ENCODE data around the gene PRMT5.
A peak's percentile ranks its signal among the peaks of the same experiment; 100 is the strongest.
"Not testable (repeated sequence)": the region's sequence is repeated elsewhere in the genome, so short reads cannot be mapped to it uniquely, and the experiment has no call there.

PRMT5 gene

DNA sequence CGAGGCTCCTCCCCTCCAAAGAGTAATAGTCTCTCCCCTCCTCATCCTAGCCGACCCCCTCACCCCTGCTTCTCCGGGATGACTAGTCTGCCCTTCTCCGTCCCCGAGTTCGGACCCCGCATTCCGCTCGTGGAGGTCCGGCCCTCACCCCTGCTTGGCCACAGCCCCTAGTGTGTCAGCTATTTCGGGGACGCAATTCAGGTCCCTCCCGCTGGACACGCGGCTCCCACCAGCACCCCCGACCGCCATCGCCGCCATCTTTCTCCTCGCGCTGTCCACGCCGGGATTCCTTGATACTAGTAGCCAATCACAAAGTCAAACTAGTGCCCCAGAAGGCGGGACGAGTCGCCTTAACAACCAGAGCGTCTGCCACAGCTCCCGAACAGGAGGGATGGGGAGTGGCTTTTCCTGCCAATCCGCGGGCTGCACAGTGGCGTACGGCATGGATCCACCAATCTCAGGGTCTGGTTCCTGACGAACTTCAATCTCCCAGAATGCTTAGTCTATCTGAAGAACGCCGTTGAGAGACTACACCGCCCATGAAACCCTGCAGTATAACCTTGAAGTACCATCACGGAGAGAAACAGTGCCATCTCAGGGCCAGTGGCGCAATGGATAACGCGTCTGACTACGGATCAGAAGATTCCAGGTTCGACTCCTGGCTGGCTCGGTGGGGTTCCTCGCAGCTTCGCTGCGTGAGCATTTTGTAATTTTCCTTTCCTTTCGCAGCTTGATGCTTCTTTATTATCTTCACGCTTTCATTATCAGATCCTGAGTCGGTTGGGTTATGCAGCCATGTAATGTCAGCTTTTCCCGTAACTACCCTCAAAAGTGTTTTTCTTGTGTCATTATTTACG lies at the start of gene PRMT5:
PRMT5 (minus strand) TSS at position 273 of the 857 bp plus-strand sequence; CDS start at position 258, 15 bp downstream.
- peak; percentile 100 for DNase-seq

DNA sequence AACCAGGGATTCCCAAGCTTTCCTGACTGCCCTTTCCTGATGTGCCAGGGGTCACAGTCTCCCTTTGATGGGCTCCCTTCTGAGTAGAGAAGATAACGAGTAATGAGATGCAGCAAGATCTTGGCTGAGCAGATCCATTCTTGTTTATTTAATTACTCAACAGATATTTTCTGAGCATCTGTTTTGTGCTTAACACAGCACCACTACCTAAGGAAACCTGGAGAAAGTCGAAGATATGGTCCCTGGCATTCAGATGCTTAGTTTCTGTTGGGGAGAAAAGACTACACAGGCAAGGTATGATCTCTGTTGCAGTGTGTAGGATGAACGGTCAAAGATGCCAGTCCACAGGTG lies 49.3 kb upstream of the PRMT5 start:
- no peak for DNase-seq

GRCh38 chr14:22977684-22978486 lies 48.7 kb upstream of the PRMT5 start:
- peak; percentile 15 to 47 for DNase-seq

- DNase-seq: no peak
Measured at GRCh38 chr14:22977434-22977683, 48.2 kb upstream of the PRMT5 start.

- DNase-seq: peak; percentile 58 to 60
Measured at GRCh38 chr14:22976620-22977433, 47.7 kb upstream of the PRMT5 start.

DNA sequence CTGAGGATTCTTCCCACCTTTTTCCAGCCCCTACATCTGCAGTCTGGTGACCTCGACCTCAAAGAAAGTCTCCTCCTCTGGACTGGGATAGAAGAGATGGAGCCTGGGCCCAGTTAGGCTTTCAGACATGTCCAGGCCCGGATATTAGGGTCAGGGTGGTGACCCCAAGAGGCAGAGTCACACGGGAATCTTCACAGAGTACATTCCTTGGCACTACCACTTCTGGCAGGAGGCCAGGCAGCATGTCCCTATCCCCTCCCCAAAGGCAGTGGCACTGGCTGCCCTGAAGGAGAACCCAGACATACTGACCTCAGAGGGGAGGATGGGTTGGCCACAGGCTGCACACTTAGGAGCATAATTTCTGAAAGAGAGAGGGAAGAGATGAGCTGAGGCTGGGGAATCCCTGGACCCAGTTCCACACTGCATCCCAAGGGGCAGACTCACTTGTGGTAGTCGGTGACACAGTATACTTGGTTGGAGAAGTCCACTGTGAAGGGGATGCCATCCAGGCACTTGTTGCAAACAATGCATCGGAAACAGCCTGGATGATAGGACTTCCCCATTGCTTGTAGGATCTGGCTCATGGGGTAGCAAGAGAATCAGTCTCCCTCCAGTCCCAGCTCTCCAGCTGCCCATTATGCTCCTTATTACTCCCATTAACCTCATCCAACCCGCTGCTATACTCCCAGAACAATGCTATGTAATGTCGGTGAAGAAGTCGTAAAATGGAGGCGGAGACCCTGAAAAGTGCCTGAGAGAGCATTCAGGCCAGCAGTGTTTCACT lies 45.5 kb upstream of the PRMT5 start:
- no peak for DNase-seq

GRCh38 chr14:22973217-22974032 lies 44.2 kb upstream of the PRMT5 start:
- peak; percentile 36 to 64 for DNase-seq

DNA sequence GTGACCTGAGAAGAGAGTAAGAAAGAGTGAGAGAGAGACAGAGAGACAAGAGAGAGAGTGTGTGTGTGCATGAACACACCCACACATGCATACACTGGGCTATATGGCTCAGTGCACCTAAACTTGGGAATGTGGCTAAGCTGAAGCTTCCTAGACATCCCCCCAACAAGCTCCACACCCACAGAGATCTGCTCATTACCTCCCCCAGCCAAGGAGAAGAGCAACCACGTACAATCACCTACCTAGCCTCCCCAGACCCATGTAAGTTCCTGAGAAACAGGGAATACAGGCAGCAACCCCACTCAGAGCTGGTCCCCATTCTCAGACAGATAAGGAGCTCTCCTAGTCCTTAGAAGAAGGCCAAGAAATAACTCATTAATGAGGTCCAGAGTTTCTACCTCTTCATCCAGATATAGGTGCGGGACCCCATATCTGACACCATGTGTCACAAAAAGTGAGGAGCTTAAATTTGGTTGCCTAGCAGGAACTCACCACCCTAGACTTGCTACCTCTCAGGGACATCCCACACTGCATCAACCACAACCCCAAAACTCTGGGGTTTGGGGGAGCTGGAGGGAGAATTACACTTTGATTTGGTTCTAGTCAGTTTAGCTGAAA lies 43.2 kb upstream of the PRMT5 start:
- DNase-seq: no peak

- DNase-seq: no peak
Measured at GRCh38 chr14:22971152-22971551, 42.0 kb upstream of the PRMT5 start.

GRCh38 chr14:22966783-22967269 lies 37.6 kb upstream of the PRMT5 start:
- DNase-seq: no peak

GRCh38 chr14:22965916-22966782 lies 37.0 kb upstream of the PRMT5 start:
- not testable (repeated sequence) for DNase-seq

DNA sequence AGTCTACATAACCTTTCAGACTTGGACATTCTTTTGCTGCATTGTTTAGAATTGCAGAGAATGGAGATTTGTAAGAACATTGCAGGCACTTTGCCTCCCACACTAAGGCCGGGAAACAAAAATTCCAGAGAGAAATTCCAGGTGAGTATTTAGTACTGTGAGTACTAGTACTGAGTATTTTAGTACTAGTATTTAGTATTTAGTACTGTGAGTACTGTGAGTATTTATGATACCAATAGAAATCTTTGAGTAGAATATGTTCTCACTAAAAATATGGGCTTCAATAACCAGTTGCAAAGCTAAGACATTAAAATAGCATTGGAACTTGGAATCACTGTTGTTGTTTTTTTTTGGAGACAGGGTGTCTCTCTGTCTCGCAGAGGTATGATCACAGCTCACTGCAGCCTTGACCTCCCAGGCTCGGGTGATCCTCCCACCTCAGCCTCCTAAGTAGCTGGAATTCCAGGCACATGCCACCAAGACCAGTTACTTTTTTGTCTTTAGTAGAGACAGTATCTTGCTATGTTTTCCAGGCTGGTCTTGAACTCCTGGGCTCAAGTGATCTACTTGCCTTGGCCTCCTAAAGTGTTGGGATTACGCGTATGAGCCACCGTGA lies 33.0 kb upstream of the PRMT5 start:
- no peak for DNase-seq

- no peak for DNase-seq
Measured at GRCh38 chr14:22955702-22956569, 26.8 kb upstream of the PRMT5 start.

DNA sequence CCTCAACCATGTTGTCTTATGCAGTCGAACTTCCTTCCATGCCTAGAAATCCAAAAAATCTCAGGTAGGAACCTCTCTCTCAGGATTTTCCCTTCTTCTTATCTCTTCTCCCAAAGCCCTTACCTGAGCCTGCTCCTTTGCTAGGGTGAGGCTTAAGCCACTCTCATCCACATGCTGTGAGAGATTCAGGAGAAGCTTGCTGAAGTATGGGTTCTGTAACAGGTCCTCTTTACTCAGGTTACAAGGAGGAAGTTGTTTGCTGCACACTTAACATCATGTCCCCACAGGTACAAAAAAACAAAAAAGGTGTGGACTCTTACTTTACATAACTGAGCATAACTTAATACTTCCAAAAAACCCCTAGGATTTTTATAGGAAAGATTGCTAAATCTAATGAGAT lies 23.2 kb upstream of the PRMT5 start:
- no peak for DNase-seq

DNA sequence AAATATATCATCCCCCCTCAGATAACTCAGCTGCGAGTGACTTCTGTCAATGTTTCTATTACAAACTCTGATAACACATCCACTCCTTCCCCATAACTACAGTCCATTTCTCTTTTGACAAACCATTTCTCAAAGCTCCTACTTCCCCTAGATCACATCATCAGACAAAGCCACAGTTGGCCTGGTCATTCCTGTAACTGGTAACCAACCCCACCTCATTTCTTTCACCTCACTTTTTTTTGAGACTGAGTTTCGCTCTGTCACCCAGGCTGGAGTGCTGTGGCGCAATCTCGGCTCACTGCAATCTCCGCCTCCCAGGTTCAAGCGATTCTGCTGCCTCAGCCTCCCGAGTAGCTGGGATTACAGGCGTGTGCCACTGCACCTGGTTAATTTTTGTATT lies 22.6 kb upstream of the PRMT5 start:
- DNase-seq: not testable (repeated sequence)

GRCh38 chr14:22945642-22946041 lies 16.5 kb upstream of the PRMT5 start:
- DNase-seq: no peak

DNA sequence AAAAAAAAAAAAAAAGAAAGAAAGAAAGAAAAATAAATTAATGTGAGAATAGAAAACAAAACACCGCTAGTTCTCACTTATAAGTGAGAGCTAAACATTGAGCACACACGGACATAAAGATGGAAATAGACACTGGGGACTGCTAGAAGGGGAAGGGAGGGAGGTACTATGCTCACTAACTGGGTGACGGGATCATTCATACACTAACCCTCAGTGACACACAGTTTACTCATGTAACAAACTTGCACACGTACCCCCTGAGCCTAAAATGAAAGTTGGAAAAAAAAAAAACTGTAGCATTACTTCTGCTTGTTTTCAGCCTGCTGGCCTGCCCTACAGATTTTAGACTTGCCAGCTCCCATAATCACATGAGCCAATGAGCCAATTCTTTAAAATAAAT lies 10.5 kb upstream of the PRMT5 start:
- no peak for DNase-seq

DNA sequence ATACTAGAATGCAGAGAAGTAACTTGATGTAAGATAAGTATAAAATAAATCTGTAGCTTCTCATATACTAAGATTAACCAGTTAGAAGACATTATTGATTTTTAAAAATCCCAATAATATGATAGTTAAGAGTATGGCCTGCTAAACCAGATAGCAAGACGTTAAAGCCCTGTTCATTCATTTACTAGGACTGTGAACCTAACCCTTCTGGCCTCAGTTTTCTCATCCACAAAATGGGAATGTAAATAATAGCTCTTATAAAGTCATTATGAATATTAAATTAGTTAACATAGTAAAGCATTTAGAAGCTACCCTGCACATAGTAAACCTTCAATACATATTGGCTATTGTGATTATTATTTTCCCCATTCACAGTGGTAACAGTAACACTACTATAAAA lies 6.0 kb upstream of the PRMT5 start:
- DNase-seq: no peak

GRCh38 chr14:22932146-22932545 lies 3.0 kb upstream of the PRMT5 start:
- DNase-seq: no peak
